HG03575 (cell line): Measurements from ENCODE around the gene ANO9.
A peak's percentile ranks its signal among the peaks of the same experiment; 100 is the strongest.

Experiments
- ATAC-seq: cut with Tn5 transposase; IDR thresholded peaks from one replicate; pipeline ENCODE4 v1.9.1; 2021; ENCODE audit not compliant: unreplicated experiment, insufficient number of reproducible peaks, low FRiP score; ENCODE audit errors: extremely low read depth

Gene ANO9

GRCh38 chr11:454801-455565, 13.2 kb upstream of the ANO9 start:
- no peak for ATAC-seq

DNA sequence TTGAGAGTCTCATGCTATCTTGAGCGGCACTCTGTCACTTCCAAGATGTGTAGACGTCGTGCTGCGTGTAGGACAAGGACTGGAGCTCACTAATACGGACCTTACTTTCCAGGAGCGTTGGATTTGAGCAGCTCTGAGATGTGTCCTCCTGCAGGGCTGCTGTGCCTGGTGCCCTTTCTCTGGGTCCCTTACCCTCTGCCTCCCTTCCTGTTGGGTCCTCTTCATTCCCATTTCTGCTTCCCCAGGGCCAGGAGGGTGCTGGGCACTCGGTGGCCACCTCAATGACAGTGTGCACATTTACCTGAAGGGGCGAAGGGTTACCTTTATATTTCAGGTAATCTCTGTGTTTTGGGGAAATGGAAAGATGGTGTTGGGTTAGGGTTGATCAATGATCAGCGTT, 12.2 kb upstream of the ANO9 start:
- ATAC-seq: no peak

DNA sequence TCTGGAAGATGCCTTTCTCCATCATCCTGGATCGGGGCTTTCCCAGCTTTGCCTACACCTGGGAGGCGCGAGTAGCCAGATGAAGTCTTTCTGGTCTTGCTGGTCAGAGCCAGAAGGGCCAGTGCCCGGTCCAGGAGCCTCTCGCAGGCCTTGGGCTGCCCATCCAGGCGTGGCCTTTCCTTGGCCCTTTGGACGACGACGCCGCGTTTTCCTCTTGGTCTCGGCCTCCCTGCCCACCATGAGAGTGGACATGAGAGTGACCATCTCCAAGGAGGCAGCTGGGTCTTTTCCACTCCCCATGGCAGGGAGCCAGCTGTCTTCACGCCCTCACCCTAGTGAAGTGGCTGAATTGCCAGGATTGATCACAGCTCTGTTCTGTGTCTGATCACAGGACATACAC, 11.8 kb upstream of the ANO9 start:
- no peak for ATAC-seq

- ATAC-seq: no peak
These were observed 11.2 kb upstream of the ANO9 start for GRCh38 chr11:452916-453527.

DNA sequence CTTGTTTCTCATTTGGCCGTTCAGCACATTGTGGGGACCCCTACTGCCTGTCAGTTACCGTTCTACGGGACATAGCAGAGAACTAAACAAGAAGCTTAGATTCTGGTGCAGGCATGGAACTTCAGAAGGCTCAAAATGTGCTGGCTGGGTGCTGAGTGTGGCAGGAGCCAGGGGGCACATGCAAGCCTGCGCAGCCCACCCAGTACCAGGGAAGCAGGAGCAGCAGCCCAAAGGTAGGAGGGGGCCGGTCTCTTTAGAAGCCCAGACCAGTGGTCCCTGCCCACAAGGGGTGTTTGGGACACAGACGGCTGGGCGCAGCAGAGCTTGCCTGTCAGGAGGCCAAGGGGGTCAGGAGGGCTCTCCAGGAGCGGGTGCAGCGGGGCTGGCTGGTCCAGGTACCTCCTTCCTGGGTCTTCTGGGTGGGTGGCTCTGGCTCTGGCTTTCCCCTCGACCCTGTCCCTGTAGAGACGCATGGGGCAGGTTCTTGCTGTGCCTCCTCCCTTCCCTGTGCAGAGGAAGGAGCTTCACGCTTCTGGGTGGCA, 10.5 kb upstream of the ANO9 start:
- ATAC-seq: no peak

DNA sequence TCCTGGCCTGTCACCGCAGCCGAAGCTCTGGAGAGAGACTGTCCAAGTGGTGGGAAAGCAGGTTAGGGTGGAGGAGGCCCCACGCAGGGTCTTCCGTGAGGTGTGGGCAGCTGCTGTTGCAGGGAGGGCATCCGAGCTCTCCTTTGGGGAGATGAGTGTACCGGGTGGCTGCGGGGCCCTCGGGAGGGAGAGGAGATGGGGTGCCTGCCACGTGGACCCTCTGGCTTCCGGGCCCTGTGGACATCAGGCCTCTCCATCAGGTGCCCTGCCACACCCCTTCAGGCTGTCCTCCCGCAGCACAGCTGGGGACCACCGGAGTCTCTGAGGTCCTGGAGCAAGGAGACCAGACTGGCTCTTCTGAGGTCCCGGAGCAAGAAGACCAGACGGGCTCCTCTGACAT, 9.9 kb upstream of the ANO9 start:
- no peak for ATAC-seq

GRCh38 chr11:450809-451451, 9.1 kb upstream of the ANO9 start:
- no peak for ATAC-seq

GRCh38 chr11:449889-450808, 8.3 kb upstream of the ANO9 start, which contains the start of gene PTDSS2:
PTDSS2 (plus strand) TSS chr11:450279; CDS start chr11:450456, 177 bp downstream.
- ATAC-seq: peak; percentile 44

DNA sequence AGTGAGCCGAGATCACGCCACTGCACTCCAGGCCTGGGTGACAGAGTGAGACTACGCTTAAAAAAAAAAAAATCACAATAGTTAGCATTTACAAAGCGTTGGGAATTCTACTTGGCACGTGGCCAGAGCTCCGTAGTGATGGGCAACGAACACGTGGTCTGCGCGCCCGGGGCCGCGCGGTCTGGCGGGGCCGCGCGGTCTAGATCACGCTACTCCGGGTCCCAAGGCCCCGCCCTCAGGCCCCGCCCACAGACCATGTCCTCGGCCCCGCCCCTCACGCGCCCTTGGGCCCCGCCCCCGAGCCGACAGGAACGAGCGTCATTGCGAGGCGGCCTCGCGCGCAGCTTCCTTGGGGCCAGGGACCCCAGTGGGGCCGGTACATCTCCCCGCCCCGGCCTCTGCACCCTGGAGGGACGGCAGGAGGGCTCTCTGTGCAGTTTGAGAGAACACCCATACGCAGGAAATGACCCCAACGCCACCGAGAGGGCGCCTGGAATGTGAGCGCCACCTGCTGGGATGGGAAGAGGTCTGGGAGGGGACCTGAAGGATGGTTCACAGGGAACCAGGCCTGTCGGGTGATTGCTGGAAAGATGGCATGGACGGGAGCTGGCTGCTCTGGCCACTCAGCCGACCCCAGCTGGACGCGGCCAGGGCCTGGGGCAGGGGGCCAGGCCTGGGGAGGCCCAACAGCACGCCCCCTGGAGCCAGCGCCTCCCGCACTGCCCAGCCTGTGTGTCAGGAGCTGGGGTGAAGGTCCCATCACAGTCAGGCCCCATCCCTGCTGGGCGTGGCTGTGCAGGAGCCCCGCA, 6.3 kb upstream of the ANO9 start:
- ATAC-seq: no peak

GRCh38 chr11:446891-447290, 5.1 kb upstream of the ANO9 start:
- ATAC-seq: no peak

GRCh38 chr11:445765-446588, 4.2 kb upstream of the ANO9 start:
- no peak for ATAC-seq

GRCh38 chr11:444396-445144, 2.8 kb upstream of the ANO9 start:
- no peak for ATAC-seq

DNA sequence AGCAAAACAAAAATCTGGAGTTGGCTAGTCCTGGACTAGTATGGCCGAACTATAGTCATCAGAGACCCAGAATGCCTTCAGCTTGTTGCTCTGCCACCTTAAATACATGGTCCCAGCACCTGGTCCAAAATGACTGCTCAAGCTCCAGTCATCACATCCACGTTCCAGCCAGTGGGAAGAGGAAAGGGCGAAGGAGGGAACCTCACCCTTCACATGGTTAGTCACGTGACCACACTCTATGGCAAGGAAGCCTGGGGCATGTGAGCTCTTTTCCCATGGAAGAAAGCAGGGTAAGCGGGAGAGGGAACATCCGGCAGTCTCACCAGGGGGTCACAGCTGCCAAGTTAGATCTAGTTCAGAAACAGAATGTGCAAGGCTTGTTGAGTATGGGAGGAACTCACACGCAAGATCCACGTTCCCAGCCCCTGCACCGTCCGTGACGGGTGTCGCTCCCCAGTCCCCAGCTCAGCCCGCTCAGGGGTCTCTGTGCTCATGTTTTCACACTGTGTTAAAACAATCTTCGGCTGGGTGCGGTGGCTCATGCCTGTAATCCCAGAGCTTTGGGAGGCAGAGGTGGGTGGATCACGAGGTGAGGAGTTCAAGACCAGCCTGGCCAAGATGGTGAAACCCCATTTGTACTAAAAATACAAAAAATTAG, 1.9 kb upstream of the ANO9 start:
- ATAC-seq: no peak

DNA sequence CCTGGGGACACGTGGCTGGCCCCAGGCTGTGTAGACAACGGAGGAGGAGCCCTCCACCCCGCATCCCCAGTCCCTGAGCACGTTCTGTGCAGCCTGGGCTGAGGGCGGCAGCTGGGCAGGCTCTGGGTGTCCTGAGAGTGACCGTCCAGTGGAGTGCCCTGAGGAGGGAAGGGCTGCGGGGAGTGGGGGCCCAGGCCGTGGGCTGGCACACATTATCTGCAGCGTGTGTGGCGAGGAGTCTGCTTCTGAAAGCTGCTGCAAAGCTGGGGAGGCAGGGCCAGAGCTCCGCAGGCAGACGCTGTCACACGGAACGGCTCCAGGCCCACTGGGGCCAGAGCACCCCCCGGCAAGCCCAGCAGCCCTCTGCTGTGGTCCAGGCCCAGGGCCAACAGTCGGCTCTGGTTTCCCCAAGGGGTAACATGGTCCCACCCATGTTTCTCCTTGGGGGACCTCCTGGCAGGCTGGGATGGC, 835 bp upstream of the ANO9 start:
- ATAC-seq: no peak

- no peak for ATAC-seq
These were observed 781 bp downstream of the ANO9 start for GRCh38 chr11:441043-441417.
